Lower leg skin (tissue), 4 donors: ENCODE results near the gene ETFA. TPM values are rescaled to one million over a fixed set of nuclear protein-coding genes. Genes with fewer than 3 reads are reported as not detected.
"Not testable (repeated sequence)": the region's sequence is repeated elsewhere in the genome, so short reads cannot be mapped to it uniquely, and the experiment has no call there.

Experiments
- DNase-seq, 2 donors: peaks; one replicate each; pipeline ENCODE4 v3.0.0-alpha.2; 2019; ENCODE audit warnings: low spot score in 2 of 2
- H3K4me3 ChIP-seq: fragments of 200-600 bp; sonication (generic); 2 replicates; pipeline ENCODE4 v1.5.1; 2017; ENCODE audit warnings: mild to moderate bottlenecking, low read depth; ENCODE audit not compliant: poor library complexity, severe bottlenecking
- POLR2A ChIP-seq, 2 donors: fragments of 450-650 bp; IDR thresholded peaks; one replicate each; pipeline ENCODE4 v1.6.1; 2016 to 2017; ENCODE audit warnings: antibody characterized with exemption in 2 of 2, mild to moderate bottlenecking in 1 of 2, moderate library complexity in 1 of 2
- WGBS, 2 donors: methylation state at CpG; one replicate each; pipeline ENCODE4 v1.1.5; 2018; 5-methylcytosine and 5-hydroxymethylcytosine counted together
- intact Hi-C: fragments of 100-400 bp; cut with DNase I; formaldehyde crosslinking; loops from one replicate; pipeline ENCODE4 v1.15.0; 2023; ENCODE audit warnings: low total_unique reads
- total RNA-seq, 4 donors: library from RNA; depleted of rRNA; stranded (reverse); fragments of >200 nt; gene quantifications; one replicate each; pipeline ENCODE4 v1.1.0, GENCODE V29; 2016
- TF ChIP-seq, protein P1 (sequence below), 3 donors: fragments of 450-650 bp; IDR thresholded peaks; one replicate each; pipeline ENCODE4 v1.5.1; 2016; ENCODE audit warnings: antibody characterized with exemption in 3 of 3, mild to moderate bottlenecking in 3 of 3, moderate library complexity in 2 of 3

The ETFA gene
- total RNA-seq, 4 donors from 2014 or later: 65.1 to 110 (median 67.5) TPM

- intact Hi-C loops: no loop called here
- no peak for DNase-seq
- WGBS, 2 donors: 90 to 93% methylated on average over 1 of the region's 1 CpG
- H3K4me3 ChIP-seq: no peak overlapping the region
- TF ChIP-seq, protein P1, sequence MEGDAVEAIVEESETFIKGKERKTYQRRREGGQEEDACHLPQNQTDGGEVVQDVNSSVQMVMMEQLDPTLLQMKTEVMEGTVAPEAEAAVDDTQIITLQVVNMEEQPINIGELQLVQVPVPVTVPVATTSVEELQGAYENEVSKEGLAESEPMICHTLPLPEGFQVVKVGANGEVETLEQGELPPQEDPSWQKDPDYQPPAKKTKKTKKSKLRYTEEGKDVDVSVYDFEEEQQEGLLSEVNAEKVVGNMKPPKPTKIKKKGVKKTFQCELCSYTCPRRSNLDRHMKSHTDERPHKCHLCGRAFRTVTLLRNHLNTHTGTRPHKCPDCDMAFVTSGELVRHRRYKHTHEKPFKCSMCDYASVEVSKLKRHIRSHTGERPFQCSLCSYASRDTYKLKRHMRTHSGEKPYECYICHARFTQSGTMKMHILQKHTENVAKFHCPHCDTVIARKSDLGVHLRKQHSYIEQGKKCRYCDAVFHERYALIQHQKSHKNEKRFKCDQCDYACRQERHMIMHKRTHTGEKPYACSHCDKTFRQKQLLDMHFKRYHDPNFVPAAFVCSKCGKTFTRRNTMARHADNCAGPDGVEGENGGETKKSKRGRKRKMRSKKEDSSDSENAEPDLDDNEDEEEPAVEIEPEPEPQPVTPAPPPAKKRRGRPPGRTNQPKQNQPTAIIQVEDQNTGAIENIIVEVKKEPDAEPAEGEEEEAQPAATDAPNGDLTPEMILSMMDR (IDR thresholded peaks at IDR 0.05): no peak
- TF ChIP-seq POLR2A (IDR thresholded peaks at IDR 0.05): no peak
These were observed 14.4 kb downstream of the ETFA start for GRCh38 chr15:76296849-76297248.

- intact Hi-C loops, DNase-seq, H3K4me3 ChIP-seq: not testable (repeated sequence)
- WGBS, 2 donors: 90 to 100% methylated on average over 1 of the region's 1 CpG
These were observed 16.8 kb downstream of the ETFA start for GRCh38 chr15:76294463-76294862.

GRCh38 chr15:76293361-76293760 is 17.9 kb downstream of the ETFA start:
- intact Hi-C loops: no loop called here

DNA sequence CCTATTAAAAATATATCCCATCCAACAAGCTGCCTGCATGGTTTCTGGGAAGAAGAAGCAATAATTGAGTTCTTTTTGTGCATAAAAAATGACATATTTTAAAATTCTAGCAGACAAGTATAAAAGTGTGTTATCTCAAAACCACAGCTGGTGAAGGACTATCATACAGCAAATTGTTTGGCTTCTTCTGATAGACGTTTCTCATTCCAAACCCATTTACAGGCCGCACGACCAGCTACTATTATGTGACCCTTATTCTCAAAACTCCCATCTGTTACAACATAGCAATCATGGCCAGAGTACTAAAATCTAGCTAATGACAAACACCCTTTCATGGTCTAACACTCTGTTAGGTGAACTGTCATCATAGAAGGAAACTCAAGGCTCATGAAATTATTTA is 21.7 kb downstream of the ETFA start:
- intact Hi-C loops: no loop called here
- TF ChIP-seq, protein P1 (IDR thresholded peaks at IDR 0.05): no peak
- TF ChIP-seq POLR2A (IDR thresholded peaks at IDR 0.05): no peak
- H3K4me3 ChIP-seq: no peak overlapping the region
- 83% methylated on average over 3 of the region's 3 CpGs for WGBS, 2 donors
- DNase-seq: no peak

More at GRCh38 chr15:76293361-76293760, 17.9 kb downstream of the ETFA start:
- H3K4me3 ChIP-seq: no peak overlapping the region
- no peak for TF ChIP-seq POLR2A (IDR thresholded peaks at IDR 0.05)
- TF ChIP-seq, protein P1 (IDR thresholded peaks at IDR 0.05): no peak
- WGBS, 2 donors: 19 to 21% methylated on average over 1 of the region's 1 CpG
- no peak for DNase-seq

GRCh38 chr15:76286271-76286879 is 24.9 kb downstream of the ETFA start:
- DNase-seq: no peak
- 53 to 56% methylated on average over 4 of the region's 4 CpGs for WGBS, 2 donors
- no peak overlapping the region for H3K4me3 ChIP-seq
- intact Hi-C loops: no loop called here
- TF ChIP-seq, protein P1 (IDR thresholded peaks at IDR 0.05): no peak
- no peak for TF ChIP-seq POLR2A (IDR thresholded peaks at IDR 0.05)

- no peak for TF ChIP-seq POLR2A (IDR thresholded peaks at IDR 0.05)
- TF ChIP-seq, protein P1 (IDR thresholded peaks at IDR 0.05): no peak
- H3K4me3 ChIP-seq: no peak overlapping the region
- 93 to 94% methylated on average over 1 of the region's 1 CpG for WGBS, 2 donors
- DNase-seq: no peak
- intact Hi-C loops: no loop called here
These were observed 25.9 kb downstream of the ETFA start for GRCh38 chr15:76285241-76285825.
